Measurements from ENCODE around the gene RIMOC1.

The RIMOC1 gene, protein sequence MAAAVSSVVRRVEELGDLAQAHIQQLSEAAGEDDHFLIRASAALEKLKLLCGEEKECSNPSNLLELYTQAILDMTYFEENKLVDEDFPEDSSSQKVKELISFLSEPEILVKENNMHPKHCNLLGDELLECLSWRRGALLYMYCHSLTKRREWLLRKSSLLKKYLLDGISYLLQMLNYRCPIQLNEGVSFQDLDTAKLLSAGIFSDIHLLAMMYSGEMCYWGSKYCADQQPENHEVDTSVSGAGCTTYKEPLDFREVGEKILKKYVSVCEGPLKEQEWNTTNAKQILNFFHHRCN

GRCh38 chr5:41903892-41904799, at the start of gene RIMOC1:
Gene RIMOC1, plus strand, starts transcription at chr5:41904344. Its CDS starts 24 bp downstream, at chr5:41904368.
- peak; percentile 92 to 100 (median 99) for DNase-seq

- peak in 24 of 56 donors; percentile 1 to 75 (median 21) for DNase-seq
Observed at GRCh38 chr5:41856644-41857491, 47.3 kb upstream of the RIMOC1 start.

GRCh38 chr5:41857989-41858388, 46.2 kb upstream of the RIMOC1 start:
- no peak for DNase-seq

- DNase-seq: no peak
Observed at GRCh38 chr5:41858890-41859289, 45.3 kb upstream of the RIMOC1 start.

DNA sequence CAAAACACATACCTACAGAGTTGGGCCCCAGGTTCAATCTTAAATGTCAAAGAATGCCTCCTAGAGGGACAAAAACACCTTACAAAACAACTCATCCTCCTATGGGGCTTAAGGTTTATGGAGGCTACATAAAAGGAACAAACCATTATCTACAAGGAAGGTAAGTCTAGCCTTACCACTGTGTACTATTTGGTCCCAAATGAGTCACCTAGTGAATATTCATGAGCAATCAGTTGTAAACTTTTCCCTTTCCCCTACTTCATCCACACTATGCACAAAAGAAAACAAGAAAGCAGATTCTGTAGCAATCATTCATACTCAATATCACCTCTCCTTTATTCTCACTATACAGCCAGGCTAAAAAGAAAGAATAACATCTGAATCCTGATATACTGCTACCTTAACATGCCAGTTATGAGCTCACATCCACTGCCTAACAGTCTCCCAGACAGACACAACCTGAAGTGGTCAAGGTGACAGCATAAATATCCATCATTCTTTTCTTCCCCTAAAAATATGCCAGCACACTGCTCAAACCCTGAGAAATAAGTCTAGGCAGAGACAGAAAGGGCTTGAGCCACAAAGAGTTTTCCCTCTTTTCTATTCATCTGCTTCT, 40.2 kb upstream of the RIMOC1 start:
- no peak for DNase-seq

- peak in 19 of 56 donors; percentile 10 to 66 (median 38) for DNase-seq
Observed at GRCh38 chr5:41869151-41869723, 34.9 kb upstream of the RIMOC1 start.

DNA sequence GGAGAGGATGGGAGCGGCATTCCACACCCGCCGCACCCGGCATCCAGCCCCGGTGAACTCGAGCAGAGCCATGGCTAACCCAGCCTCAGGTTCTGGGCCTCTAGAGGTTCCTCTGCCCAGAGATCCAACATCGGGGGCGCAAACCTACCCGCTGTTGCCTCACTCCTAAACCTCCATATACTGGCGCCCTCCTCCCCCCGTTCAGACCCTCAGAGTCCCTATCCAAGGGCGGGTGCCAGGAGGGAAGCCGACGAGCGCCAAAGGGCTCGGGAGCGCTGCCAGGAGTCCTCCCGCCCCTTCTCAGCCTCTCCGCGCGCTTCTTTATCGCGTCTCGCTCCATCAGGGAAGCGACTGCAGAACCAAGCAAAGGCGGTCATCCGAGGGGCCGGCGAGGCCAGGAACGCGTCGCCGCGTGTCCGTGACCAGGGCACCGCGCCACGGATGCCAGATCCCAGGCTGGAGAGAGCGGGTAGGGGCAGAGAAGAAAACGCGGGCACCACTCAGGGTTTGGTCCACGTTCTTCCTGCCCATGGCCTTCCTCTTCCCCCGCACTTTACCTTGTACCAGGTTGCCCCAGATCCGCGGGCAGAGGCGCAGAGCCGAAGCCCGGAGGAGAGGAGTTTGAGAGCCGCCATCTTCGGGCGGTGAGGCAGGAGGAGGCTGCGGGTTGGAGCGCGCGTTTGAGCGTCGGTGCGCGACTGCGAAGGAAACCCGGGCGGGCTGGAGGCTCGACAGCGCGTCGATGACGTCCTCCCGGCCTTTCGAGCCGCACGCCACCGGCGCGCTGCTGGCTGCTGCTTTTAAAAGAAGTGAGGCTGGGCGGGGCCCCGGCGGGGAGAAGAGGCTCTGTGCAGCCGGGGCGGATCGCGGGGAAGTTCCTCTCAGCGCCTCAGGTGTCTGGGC, 34.2 kb upstream of the RIMOC1 start, which contains the start of gene OXCT1:
Gene OXCT1, minus strand, starts transcription at position 702 of the 903 bp plus-strand sequence. Its CDS starts 67 bp downstream, at position 635.
- peak in 53 of 56 donors; percentile 7 to 81 (median 58) for DNase-seq

GRCh38 chr5:41870627-41871048, 33.5 kb upstream of the RIMOC1 start:
- DNase-seq: peak in 3 of 56 donors; percentile 10 to 68 (median 50)

DNA sequence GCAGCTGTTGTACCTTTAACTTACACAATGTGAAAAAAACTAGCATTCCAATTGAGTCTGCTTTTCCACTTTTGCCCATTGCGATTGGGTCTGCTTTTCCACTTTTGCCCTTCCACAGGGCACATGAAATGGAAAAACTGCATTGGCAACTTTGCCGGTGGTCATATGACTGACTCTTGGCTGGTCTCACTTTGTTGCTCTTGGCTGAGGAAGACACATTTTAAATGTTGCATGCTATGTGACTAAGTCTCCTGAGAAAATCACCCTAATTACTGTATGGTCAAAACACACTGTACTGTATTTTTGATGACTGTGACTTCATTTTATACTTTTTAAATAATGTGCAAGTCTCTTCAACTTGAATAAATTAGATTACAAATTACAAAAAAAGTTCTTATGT, 32.3 kb upstream of the RIMOC1 start:
- DNase-seq: peak in 18 of 56 donors; percentile 0 to 54 (median 9)

GRCh38 chr5:41874512-41875060, 29.6 kb upstream of the RIMOC1 start:
- no peak for DNase-seq

- DNase-seq: no peak
Observed at GRCh38 chr5:41875121-41875520, 29.0 kb upstream of the RIMOC1 start.

DNA sequence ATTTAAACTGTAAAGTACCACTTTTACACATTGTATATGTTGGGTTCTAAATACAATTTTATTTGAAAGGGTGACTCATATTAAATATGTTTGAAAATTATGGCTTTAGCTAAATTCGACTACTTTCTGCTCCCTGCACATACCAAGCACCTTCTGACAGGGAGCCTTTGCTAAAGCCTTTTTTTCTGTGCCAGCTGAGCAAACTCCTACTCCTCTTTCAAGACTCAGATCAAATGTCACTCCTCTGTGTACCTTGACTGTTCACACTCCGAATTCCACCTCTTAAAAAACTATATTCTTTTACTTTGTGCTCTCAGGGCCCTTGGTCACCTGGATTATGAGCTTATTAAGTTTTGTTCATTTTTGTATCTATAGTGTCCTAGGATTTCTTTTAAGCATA, 27.5 kb upstream of the RIMOC1 start:
- DNase-seq: no peak

GRCh38 chr5:41877408-41877807, 26.7 kb upstream of the RIMOC1 start:
- DNase-seq: no peak

DNA sequence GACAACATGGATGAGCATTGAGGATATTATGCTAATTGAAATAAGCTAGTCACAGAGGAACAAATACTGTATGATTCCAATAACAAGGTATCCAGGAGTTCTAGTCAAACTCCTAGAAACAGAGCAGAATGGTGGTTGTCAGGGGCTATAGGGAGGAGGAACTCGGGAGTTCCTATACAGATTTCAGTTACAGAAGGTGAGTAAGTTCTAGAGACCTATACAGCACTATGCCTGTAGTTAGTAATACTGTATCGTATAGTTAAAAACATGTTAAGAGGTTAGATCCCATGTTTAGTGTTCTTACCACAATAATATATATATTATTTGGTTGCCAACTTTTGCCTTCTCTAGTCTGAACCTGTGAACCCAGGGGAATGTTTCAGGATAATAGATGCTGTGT, 26.0 kb upstream of the RIMOC1 start:
- DNase-seq: no peak

GRCh38 chr5:41878643-41879478, 25.3 kb upstream of the RIMOC1 start:
- no peak for DNase-seq

DNA sequence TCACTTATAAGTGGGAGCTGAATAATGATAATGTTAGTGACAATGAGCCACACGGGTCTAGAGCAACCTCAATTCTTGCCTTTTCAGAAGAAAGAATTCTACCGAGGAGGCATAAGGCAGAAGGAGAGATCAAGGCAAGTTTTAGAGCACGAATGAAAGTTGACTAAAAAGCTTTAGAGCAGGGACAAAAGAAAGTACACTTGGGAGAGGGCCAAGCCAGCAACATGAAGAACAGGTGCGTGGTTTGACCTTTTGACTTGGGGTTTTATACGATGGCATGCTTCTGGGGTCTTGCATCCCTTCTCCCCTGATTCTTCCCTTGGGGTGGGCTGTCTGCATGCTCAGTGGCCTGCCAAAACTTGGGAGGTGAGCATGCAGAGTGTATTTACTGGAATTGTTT, 21.4 kb upstream of the RIMOC1 start:
- DNase-seq: no peak

DNA sequence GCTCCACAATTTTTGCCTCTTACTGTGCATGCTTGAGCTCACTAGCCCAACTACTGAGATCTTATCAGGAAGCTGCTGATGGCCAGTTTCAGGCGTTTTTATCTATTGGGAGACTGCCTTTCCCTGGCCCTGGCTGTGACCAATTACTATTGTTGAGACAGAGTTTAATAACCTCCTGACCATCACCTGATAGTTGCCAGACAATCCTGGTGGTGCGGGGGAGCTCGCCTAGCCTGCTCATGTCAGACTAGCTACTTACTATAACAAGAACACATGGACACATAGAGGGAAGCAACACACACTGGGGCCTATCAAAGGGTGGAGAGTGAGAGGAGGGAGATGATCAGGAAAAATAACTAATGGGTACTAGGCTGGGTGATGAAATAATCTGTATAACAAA, 20.9 kb upstream of the RIMOC1 start:
- DNase-seq: no peak

- DNase-seq: no peak
Observed at GRCh38 chr5:41883936-41884335, 20.2 kb upstream of the RIMOC1 start.

Data from amygdala (tissue), 56 donors.